Esophagus squamous epithelium (tissue), 5 donors: ENCODE data around the gene PLXND1. TPM values are rescaled to one million over a fixed set of nuclear protein-coding genes. Genes with fewer than 3 reads are reported as not detected.
A peak's percentile ranks its signal among the peaks of the same experiment; 100 is the strongest.

Experiments
- DNase-seq: peaks from one replicate; lab custom pipeline; 2025; lab: John Stamatoyannopoulos, UW
- H3K27ac ChIP-seq, 4 donors: fragments of 200-600 bp; sonication (generic); one replicate each; pipeline ENCODE4 v1.5.1; 2016 to 2019; ENCODE audit warnings: mild to moderate bottlenecking in 1 of 4
- H3K27me3 ChIP-seq, 4 donors: fragments of 200-600 bp; sonication (generic); 1 replicate in 3 of 4; 2 replicates in 1 of 4; pipeline versions ENCODE4 v1.5.1 to v1.6.0; 2017 to 2021; ENCODE audit warnings: antibody characterized with exemption in 1 of 4
- H3K36me3 ChIP-seq, 3 donors: fragments of 200-600 bp; sonication (generic); one replicate each; pipeline ENCODE4 v1.5.1; 2016 to 2019
- H3K4me1 ChIP-seq, 3 donors: fragments of 200-600 bp; sonication (generic); one replicate each; pipeline ENCODE4 v1.5.1; 2017 to 2019
- H3K4me3 ChIP-seq, 4 donors: fragments of 200-600 bp; sonication (generic); 1 replicate in 3 of 4; 2 replicates in 1 of 4; pipeline ENCODE4 v1.5.1; 2016 to 2019; ENCODE audit warnings: mild to moderate bottlenecking in 2 of 4, moderate library complexity in 1 of 4
- H3K9me3 ChIP-seq, 3 donors: fragments of 200-600 bp; sonication (generic); one replicate each; pipeline ENCODE4 v1.5.1; 2016 to 2019
- POLR2A ChIP-seq, 4 donors: fragments of 450-650 bp; IDR thresholded peaks; one replicate each; pipeline ENCODE4 v1.6.1; 2017; ENCODE audit warnings: antibody characterized with exemption in 4 of 4, mild to moderate bottlenecking in 4 of 4, moderate library complexity in 3 of 4
- WGBS, 2 donors: methylation state at CpG; one replicate each; pipeline ENCODE4 v1.1.5; 2018; 5-methylcytosine and 5-hydroxymethylcytosine counted together
- intact Hi-C: fragments of 100-400 bp; cut with DNase I; formaldehyde crosslinking; loops from one replicate; pipeline ENCODE4 v1.15.0; 2022
- total RNA-seq, 4 donors: library from RNA; depleted of rRNA; stranded (reverse); fragments of >200 nt; gene quantifications; one replicate each; pipeline ENCODE4 v1.1.0, GENCODE V29; 2016
- TF ChIP-seq, protein P1 (sequence below), 6 experiments: fragments of 450-650 bp in 4 of 6; fragments of 200-600 bp in 2 of 6; sonication (generic) in 2 of 6; IDR thresholded peaks; one replicate each; pipeline ENCODE4 v1.5.1; 2016 to 2019; ENCODE audit warnings: antibody characterized with exemption in 6 of 6, mild to moderate bottlenecking in 4 of 6, moderate library complexity in 4 of 6
- donor health status: DM: yes; HTN: yes; CAD: no.

Gene PLXND1
- total RNA-seq, 4 donors from 2014 or later, result 4.5 to 66.0 (median 24.4) TPM

DNA sequence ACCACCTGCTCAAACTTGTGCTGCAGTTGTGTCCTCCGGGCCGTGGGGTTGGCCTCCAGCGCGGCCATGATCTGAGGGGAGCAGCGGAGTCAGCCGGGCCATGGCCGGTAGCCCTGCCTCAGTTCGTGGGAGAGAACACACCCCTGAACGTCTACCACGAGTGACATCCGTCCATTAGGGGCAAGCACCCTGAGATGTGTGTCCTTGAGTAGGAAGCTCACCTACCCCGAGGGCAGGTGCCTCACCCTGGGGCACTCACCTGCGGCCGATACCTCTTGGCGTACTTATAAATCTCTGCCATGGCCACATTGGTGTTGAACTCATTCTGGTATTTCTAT is 50.1 kb downstream of the PLXND1 start:
- Histone ChIP-seq H3K36me3 (peaks cover 0 to 41% (median 0%) of the 10 kb centered on the region in 3 donors), H3K4me1 (peaks cover 10 to 90% (median 35%) of the 10 kb centered on the region in 3 donors), H3K27ac (no peak overlapping the region), H3K4me3 (no peak overlapping the region), H3K27me3 (no peaks in the 10 kb centered on the region), H3K9me3 (no peaks in the 10 kb centered on the region)
- intact Hi-C loops, result no loop called here
- DNase-seq, result no peak
- TF ChIP-seq, protein P1, sequence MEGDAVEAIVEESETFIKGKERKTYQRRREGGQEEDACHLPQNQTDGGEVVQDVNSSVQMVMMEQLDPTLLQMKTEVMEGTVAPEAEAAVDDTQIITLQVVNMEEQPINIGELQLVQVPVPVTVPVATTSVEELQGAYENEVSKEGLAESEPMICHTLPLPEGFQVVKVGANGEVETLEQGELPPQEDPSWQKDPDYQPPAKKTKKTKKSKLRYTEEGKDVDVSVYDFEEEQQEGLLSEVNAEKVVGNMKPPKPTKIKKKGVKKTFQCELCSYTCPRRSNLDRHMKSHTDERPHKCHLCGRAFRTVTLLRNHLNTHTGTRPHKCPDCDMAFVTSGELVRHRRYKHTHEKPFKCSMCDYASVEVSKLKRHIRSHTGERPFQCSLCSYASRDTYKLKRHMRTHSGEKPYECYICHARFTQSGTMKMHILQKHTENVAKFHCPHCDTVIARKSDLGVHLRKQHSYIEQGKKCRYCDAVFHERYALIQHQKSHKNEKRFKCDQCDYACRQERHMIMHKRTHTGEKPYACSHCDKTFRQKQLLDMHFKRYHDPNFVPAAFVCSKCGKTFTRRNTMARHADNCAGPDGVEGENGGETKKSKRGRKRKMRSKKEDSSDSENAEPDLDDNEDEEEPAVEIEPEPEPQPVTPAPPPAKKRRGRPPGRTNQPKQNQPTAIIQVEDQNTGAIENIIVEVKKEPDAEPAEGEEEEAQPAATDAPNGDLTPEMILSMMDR (IDR thresholded peaks at IDR 0.05), result no peak
- TF ChIP-seq POLR2A (IDR thresholded peaks at IDR 0.05), result no peak
- no CpG with 5 or more reads among the region's 15 CpGs for WGBS, 2 donors

DNA sequence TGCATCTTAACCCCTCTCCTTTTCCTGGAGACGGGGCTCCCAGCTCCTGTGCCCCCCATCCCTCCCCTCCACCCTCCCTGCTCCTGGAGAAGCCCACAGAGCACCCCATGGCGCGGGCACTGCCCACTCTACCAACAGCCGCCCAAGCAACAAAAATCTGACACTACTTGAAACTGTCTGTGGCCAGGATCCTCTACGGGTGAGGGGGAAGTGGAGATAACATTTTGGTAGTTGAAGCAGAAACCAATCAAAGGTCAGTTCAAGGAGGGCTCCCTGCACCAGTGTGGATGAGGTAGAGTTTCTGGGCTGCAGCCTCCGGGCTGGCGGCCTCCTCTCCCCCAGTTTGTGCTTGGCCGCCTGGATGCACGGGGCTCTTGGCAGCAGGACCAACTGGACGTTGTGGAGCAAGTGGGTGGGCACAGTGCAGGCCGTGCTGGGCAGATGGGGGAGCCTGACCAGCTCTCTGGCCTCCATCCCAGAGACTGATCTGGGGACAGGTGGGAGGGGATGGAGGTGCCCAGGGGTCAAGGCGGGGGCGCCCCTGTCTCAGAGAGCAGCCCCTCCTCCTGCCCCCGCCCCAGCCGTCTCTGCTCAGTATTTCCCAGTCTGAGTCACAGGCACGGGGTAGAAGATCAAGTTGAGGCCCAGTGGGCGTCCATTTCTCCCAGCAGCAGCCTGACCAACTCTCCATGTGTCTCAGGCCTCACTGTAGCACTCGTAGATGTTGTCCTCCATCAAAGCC is 50.7 kb downstream of the PLXND1 start:
- no peak overlapping the region for H3K4me3 ChIP-seq
- 63 to 91% methylated on average over 6 to 10 of the region's 18 CpGs for WGBS, 2 donors
- no peak overlapping the region for H3K27ac ChIP-seq
- no peaks in the 10 kb centered on the region for H3K9me3 ChIP-seq
- peaks cover 6 to 85% (median 30%) of the 10 kb centered on the region in 3 donors for H3K4me1 ChIP-seq
- no peak for TF ChIP-seq POLR2A (IDR thresholded peaks at IDR 0.05)
- TF ChIP-seq, protein P1 (IDR thresholded peaks at IDR 0.05), result no peak
- H3K36me3 ChIP-seq, result peaks cover 0 to 41% (median 0%) of the 10 kb centered on the region in 3 donors
- H3K27me3 ChIP-seq, result no peaks in the 10 kb centered on the region
- intact Hi-C loops, result no loop called here
- DNase-seq, result no peak

DNA sequence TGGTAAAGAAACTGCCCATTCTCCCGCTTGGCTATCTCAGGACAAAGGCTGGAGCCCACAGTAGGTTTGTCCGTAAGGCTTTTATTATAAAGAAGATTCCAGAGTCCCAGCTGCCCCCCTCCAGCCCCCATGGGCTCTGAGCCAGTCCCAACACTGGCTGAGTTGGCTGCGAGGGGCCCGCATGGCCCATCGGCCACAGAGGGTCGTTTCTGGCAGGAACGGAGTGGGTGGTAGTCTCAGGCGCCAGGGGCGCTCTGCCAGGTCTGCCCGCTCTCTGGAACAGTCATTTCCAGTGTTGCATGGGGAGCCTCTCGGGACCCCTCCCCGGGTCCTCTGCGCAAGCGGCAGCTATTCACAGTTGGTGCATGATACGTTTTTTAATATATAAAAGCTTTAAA is 51.3 kb downstream of the PLXND1 start:
- peaks cover 6 to 78% (median 28%) of the 10 kb centered on the region in 3 donors for H3K4me1 ChIP-seq
- intact Hi-C loops, result no loop called here
- H3K9me3 ChIP-seq, result no peaks in the 10 kb centered on the region
- TF ChIP-seq POLR2A (IDR thresholded peaks at IDR 0.05), result no peak
- TF ChIP-seq, protein P1 (IDR thresholded peaks at IDR 0.05), result no peak
- H3K4me3 ChIP-seq, result no peak overlapping the region
- no peak for DNase-seq
- 66 to 80% methylated on average over 6 to 13 of the region's 15 CpGs for WGBS, 2 donors
- peak overlapping the region in 1 of 4 donors; percentile 22 for H3K27ac ChIP-seq
- H3K36me3 ChIP-seq, result peaks cover 0 to 38% (median 0%) of the 10 kb centered on the region in 3 donors
- H3K27me3 ChIP-seq, result no peaks in the 10 kb centered on the region

DNA sequence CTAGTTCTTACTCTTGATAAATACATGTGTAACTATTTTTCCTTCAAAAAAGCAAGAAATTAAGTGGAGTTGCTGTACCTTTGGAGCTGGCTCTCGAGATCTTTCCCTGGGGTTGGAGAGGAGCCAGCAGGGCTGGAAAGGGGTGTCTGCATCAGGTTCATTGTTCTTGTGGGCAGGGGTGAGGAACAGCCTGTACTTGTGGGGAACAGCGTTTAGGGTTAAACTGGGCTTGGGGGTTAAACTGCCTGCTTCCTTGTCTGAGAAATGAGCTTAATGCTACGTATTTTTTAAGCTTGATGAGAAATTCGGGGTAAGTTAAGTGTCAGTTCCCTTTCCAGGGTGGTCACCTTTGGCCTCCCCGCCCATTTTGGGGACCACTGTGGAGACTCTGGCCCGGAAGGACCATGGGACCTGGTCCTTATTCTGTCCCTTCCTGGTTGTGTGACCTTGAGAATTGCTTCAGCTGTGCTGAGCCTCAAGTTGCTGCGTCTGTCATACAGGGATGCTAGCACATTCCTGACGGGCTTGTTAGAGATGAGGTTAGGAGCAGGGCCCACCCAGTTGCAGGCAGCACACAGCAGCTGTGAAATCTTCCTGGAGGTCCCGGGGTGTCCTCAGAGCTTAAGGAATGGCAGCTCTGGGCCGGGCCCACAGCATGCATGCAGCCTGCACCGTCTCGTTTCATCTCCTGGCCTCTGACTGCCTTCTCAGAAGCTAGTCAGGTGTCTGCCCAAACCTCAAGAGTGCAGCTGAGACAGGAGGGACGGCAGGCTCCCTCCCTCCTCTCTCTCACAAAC is 51.9 kb downstream of the PLXND1 start:
- Histone ChIP-seq H3K4me1 (peaks cover 6 to 72% (median 25%) of the 10 kb centered on the region in 3 donors), H3K9me3 (no peaks in the 10 kb centered on the region), H3K4me3 (no peak overlapping the region), H3K27ac (peak overlapping the region in 2 of 4 donors; percentile 10 to 22), H3K27me3 (no peaks in the 10 kb centered on the region), H3K36me3 (peaks cover 0 to 32% (median 0%) of the 10 kb centered on the region in 3 donors)
- no peak for DNase-seq
- intact Hi-C loops, result no loop called here
- TF ChIP-seq POLR2A (IDR thresholded peaks at IDR 0.05), result no peak
- TF ChIP-seq, protein P1 (IDR thresholded peaks at IDR 0.05), result no peak
- 49 to 68% methylated on average over 6 to 11 of the region's 13 CpGs for WGBS, 2 donors

DNA sequence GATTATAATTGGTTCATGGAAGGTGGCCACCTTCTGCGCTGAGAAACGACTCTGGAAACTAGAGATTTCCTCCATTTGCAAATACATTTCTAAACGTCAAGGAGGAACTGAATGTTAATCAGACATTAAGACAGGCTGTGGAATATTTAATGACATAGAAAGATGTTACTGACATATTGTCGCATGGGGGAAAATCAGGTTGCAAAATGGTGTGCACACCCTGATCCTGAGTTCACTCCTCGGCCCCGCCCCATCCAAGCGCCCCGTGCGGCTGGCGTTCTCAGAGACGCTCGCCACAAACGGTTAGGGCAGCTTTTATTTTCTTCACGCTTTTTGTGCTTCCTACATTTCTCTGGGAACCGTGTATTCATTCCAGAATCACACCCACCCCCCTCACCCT is 52.8 kb downstream of the PLXND1 start:
- Histone ChIP-seq H3K9me3 (no peaks in the 10 kb centered on the region), H3K36me3 (peaks cover 0 to 24% (median 0%) of the 10 kb centered on the region in 3 donors), H3K4me1 (peaks cover 6 to 64% (median 20%) of the 10 kb centered on the region in 3 donors), H3K27ac (peak overlapping the region in 1 of 4 donors; percentile 22), H3K27me3 (no peaks in the 10 kb centered on the region), H3K4me3 (no peak overlapping the region)
- TF ChIP-seq, protein P1 (IDR thresholded peaks at IDR 0.05), result no peak
- no peak for TF ChIP-seq POLR2A (IDR thresholded peaks at IDR 0.05)
- intact Hi-C loops, result no loop called here
- 46 to 62% methylated on average over 15 of the region's 15 CpGs for WGBS, 2 donors
- no peak for DNase-seq
